HL-60 (cell line): ENCODE measurements around the gene MAST2.

Experiments
- DNase-seq, 2 experiments: peaks; one replicate each; pipeline ENCODE4 v3.0.0-alpha.2; 2010 to 2020; ENCODE audit warnings: low read depth in 1 of 2, low spot score in 1 of 2
- H3K27ac ChIP-seq: fragments of 250-450 bp; sonication (Bioruptor Pico); replicated peaks from 2 replicates; pipeline ENCODE4 v1.5.1; 2020; ENCODE audit warnings: mild to moderate bottlenecking, moderate library complexity
- H3K27me3 ChIP-seq: fragments of 250-450 bp; sonication (Bioruptor Pico); 2 replicates; pipeline ENCODE4 v1.5.1; 2021; ENCODE audit warnings: mild to moderate bottlenecking, moderate library complexity; ENCODE audit not compliant: insufficient read depth, poor library complexity, severe bottlenecking
- H3K4me3 ChIP-seq: replicated peaks from 2 replicates; pipeline ENCODE4 v1.5.1; 2011; ENCODE audit warnings: mild to moderate bottlenecking, control low read depth, low read length; ENCODE audit not compliant: insufficient read depth
- CTCF ChIP-seq: IDR thresholded peaks from one replicate; pipeline ENCODE4 v1.5.1; 2011; ENCODE audit warnings: low read length, control low read depth, inconsistent platforms; ENCODE audit not compliant: insufficient read depth
- GABPA ChIP-seq: IDR thresholded peaks from 2 replicates; pipeline ENCODE4 v1.6.1; 2012; ENCODE audit warnings: low read depth
- POLR2AphosphoS5 ChIP-seq: IDR thresholded peaks from 2 replicates; pipeline ENCODE4 v1.6.1; 2012; ENCODE audit warnings: low read depth
- SPI1 ChIP-seq: IDR thresholded peaks from 2 replicates; pipeline ENCODE4 v1.6.1; 2012; ENCODE audit warnings: low read depth, mild to moderate bottlenecking, borderline replicate concordance
- TF ChIP-seq, protein P1 (sequence below): IDR thresholded peaks from 2 replicates; pipeline ENCODE4 v1.6.1; 2012; ENCODE audit warnings: low read depth; ENCODE audit not compliant: insufficient replicate concordance

MAST2 gene

GRCh38 chr1:45887156-45887842, 83.9 kb downstream of the MAST2 start:
- H3K27me3 ChIP-seq: no peaks in the 10 kb centered on the region
- DNase-seq: no peak
- TF ChIP-seq, protein P1, sequence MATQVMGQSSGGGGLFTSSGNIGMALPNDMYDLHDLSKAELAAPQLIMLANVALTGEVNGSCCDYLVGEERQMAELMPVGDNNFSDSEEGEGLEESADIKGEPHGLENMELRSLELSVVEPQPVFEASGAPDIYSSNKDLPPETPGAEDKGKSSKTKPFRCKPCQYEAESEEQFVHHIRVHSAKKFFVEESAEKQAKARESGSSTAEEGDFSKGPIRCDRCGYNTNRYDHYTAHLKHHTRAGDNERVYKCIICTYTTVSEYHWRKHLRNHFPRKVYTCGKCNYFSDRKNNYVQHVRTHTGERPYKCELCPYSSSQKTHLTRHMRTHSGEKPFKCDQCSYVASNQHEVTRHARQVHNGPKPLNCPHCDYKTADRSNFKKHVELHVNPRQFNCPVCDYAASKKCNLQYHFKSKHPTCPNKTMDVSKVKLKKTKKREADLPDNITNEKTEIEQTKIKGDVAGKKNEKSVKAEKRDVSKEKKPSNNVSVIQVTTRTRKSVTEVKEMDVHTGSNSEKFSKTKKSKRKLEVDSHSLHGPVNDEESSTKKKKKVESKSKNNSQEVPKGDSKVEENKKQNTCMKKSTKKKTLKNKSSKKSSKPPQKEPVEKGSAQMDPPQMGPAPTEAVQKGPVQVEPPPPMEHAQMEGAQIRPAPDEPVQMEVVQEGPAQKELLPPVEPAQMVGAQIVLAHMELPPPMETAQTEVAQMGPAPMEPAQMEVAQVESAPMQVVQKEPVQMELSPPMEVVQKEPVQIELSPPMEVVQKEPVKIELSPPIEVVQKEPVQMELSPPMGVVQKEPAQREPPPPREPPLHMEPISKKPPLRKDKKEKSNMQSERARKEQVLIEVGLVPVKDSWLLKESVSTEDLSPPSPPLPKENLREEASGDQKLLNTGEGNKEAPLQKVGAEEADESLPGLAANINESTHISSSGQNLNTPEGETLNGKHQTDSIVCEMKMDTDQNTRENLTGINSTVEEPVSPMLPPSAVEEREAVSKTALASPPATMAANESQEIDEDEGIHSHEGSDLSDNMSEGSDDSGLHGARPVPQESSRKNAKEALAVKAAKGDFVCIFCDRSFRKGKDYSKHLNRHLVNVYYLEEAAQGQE: no peak
- TF ChIP-seq CTCF (no peak), SPI1 (no peak), GABPA (no peak), POLR2AphosphoS5 (no peak)
- no peak overlapping the region for H3K27ac ChIP-seq
- H3K4me3 ChIP-seq: no peak overlapping the region

- H3K4me3 ChIP-seq: no peak overlapping the region
- TF ChIP-seq CTCF (no peak), POLR2AphosphoS5 (no peak), GABPA (no peak), SPI1 (no peak)
- TF ChIP-seq, protein P1: no peak
- no peak overlapping the region for H3K27ac ChIP-seq
- no peaks in the 10 kb centered on the region for H3K27me3 ChIP-seq
- no peak for DNase-seq
Measured at GRCh38 chr1:45890078-45890477, 86.7 kb downstream of the MAST2 start.

GRCh38 chr1:45891087-45891486, 87.7 kb downstream of the MAST2 start:
- H3K4me3 ChIP-seq: no peak overlapping the region

More at GRCh38 chr1:45891087-45891486, 87.7 kb downstream of the MAST2 start:
- no peak for DNase-seq
- Histone ChIP-seq H3K27ac (no peak overlapping the region), H3K27me3 (no peaks in the 10 kb centered on the region)
- TF ChIP-seq SPI1: no peak
- TF ChIP-seq POLR2AphosphoS5: no peak
- no peak for TF ChIP-seq CTCF
- TF ChIP-seq, protein P1: no peak
- no peak for TF ChIP-seq GABPA
